ENCODE measurements around the gene ZNF12.

- TF ChIP-seq CTCF (IDR thresholded peaks at IDR 0.05) = no peak
- no peak for TF ChIP-seq POLR2A (IDR thresholded peaks at IDR 0.05)
These were observed 60.3 kb downstream of the ZNF12 start for GRCh38 chr7:6646465-6646864.
